ENCODE measurements around the gene NTNG2. TPM values are rescaled to one million over a fixed set of nuclear protein-coding genes. Genes with fewer than 3 reads are reported as not detected.

Gene NTNG2
- total and polyA plus RNA-seq, 8 donors = under 0.01 to 8.1 (median 0.31) TPM; not detected in 1

GRCh38 chr9:132232522-132232921, 70.7 kb downstream of the NTNG2 start:
- 65 to 90% (median 69%) methylated on average over 3 of the region's 3 CpGs for WGBS, 5 donors
- H3K27me3 ChIP-seq = peaks cover 0 to 77% (median 19%) of the 10 kb centered on the region in 3 donors
- no peak for DNase-seq
- H3K36me3 ChIP-seq = no peaks in the 10 kb centered on the region
- intact Hi-C loops (cut with DNase I; ENCODE audit: low total_unique reads) = loop anchor here (5.0 kb wide), 1 partner anchor 65 kb away; no protein-coding TSS in a partner anchor
- no peak overlapping the region for H3K4me3 ChIP-seq
- no peak overlapping the region for H3K27ac ChIP-seq
- H3K9me3 ChIP-seq = no peaks in the 10 kb centered on the region
- peaks cover 0 to 8% (median 7%) of the 10 kb centered on the region in 4 donors for H3K4me1 ChIP-seq
- TF ChIP-seq CTCF (IDR thresholded peaks at IDR 0.05) (no peak), EP300 (IDR thresholded peaks at IDR 0.05) (no peak), POLR2AphosphoS5 (IDR thresholded peaks at IDR 0.05) (no peak), POLR2A (IDR thresholded peaks at IDR 0.05) (no peak)

GRCh38 chr9:132233138-132233537, 71.3 kb downstream of the NTNG2 start:
- H3K36me3 ChIP-seq = no peaks in the 10 kb centered on the region
- intact Hi-C loops (cut with DNase I; ENCODE audit: low total_unique reads) = loop anchor here (5.0 kb wide), 1 partner anchor 66 kb away; no protein-coding TSS in a partner anchor
- 57 to 71% (median 61%) methylated on average over 3 of the region's 3 CpGs for WGBS, 5 donors
- no peaks in the 10 kb centered on the region for H3K9me3 ChIP-seq
- TF ChIP-seq EP300 (IDR thresholded peaks at IDR 0.05) (no peak), CTCF (IDR thresholded peaks at IDR 0.05) (no peak), POLR2AphosphoS5 (IDR thresholded peaks at IDR 0.05) (no peak), POLR2A (IDR thresholded peaks at IDR 0.05) (no peak)
- H3K4me3 ChIP-seq = no peak overlapping the region
- H3K27ac ChIP-seq = no peak overlapping the region
- H3K27me3 ChIP-seq = peaks cover 0 to 71% (median 19%) of the 10 kb centered on the region in 3 donors
- DNase-seq = no peak
- peaks cover 0 to 8% (median 7%) of the 10 kb centered on the region in 4 donors for H3K4me1 ChIP-seq

- WGBS, 5 donors = 65 to 76% (median 71%) methylated on average over 12 of the region's 12 CpGs
- H3K4me3 ChIP-seq = no peak overlapping the region
- H3K27ac ChIP-seq = no peak overlapping the region
- H3K9me3 ChIP-seq = no peaks in the 10 kb centered on the region
- H3K4me1 ChIP-seq = peaks cover 0 to 8% (median 7%) of the 10 kb centered on the region in 4 donors
- intact Hi-C loops (cut with DNase I; ENCODE audit: low total_unique reads) = loop anchor here (5.0 kb wide), 1 partner anchor 67 kb away; no protein-coding TSS in a partner anchor
- DNase-seq = no peak
- TF ChIP-seq CTCF (IDR thresholded peaks at IDR 0.05) = no peak
- H3K27me3 ChIP-seq = peaks cover 0 to 58% (median 19%) of the 10 kb centered on the region in 3 donors
- H3K36me3 ChIP-seq = no peaks in the 10 kb centered on the region
Measured at GRCh38 chr9:132234535-132234934, 72.7 kb downstream of the NTNG2 start.

- no peak for TF ChIP-seq CTCF (IDR thresholded peaks at IDR 0.05)
- TF ChIP-seq POLR2A (IDR thresholded peaks at IDR 0.05) = no peak
- no peak for TF ChIP-seq POLR2AphosphoS5 (IDR thresholded peaks at IDR 0.05)
- TF ChIP-seq EP300 (IDR thresholded peaks at IDR 0.05) = no peak
- 80 to 92% (median 86%) methylated on average over 5 to 9 of the region's 9 CpGs for WGBS, 5 donors
- H3K4me1 ChIP-seq = peaks cover 0 to 11% (median 7%) of the 10 kb centered on the region in 4 donors
- H3K4me3 ChIP-seq = no peak overlapping the region
- intact Hi-C loops (cut with DNase I; ENCODE audit: low total_unique reads) = loop anchor here (5.0 kb wide), 1 partner anchor 473 kb away; no protein-coding TSS in a partner anchor
- H3K9me3 ChIP-seq = no peaks in the 10 kb centered on the region
- no peak for DNase-seq
- H3K27ac ChIP-seq = no peak overlapping the region
- peaks cover 0 to 52% (median 17%) of the 10 kb centered on the region in 3 donors for H3K27me3 ChIP-seq
- H3K36me3 ChIP-seq = no peaks in the 10 kb centered on the region
Measured at GRCh38 chr9:132235125-132235524, 73.3 kb downstream of the NTNG2 start.

Measured in stomach (tissue), 9 donors.